Left renal pelvis (tissue), 4 donors: ENCODE data around the gene IFNG. TPM values are rescaled to one million over a fixed set of nuclear protein-coding genes. Genes with fewer than 3 reads are reported as not detected.

Experiments
- DNase-seq, 4 donors: peaks; one replicate each; pipeline ENCODE4 v3.0.0-alpha.2; 2013; ENCODE audit warnings: low read depth in 4 of 4, low spot score in 3 of 4
- polyA plus RNA-seq, 4 donors: library from polyadenylated mRNA; unstranded; fragments of 120-200 nt; gene quantifications; one replicate each; pipeline ENCODE4 v1.2.1, GENCODE V29; 2013; ENCODE audit not compliant: insufficient read length in 4 of 4

IFNG gene
- polyA plus RNA-seq, 4 donors = 0.15 TPM; not detected in 3

DNA sequence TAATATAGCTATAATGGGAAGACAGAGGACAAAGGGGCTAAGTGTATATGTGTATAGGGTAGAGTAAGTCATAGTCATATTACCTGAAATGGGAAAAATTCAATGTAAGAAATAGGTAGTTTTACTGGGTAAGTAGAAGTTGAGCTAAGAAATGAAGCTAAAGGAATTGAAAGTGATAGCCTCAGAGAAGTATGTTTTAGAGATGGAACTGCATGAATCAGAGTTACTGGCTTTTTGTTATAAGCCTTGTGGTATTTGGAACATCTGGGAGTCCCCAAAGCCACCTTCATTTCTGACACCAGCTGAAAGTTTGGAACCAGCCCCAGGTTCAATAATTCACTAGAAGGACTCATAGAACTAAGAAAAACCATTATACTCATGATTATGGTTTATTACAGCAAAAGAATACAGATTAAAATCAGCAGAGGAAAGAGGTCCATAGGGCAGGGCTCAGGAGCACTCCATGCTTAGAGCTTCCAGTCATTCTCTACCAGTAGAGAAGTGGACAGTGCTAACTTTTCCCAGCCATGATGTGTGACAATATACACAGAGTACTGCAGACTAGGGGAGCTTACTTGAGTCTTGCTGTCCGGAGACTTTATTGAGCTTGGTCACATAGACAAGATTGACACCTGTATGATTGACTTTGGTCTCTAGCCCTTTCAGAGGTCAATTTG lies 9.8 kb upstream of the IFNG start:
- no peak for DNase-seq

DNA sequence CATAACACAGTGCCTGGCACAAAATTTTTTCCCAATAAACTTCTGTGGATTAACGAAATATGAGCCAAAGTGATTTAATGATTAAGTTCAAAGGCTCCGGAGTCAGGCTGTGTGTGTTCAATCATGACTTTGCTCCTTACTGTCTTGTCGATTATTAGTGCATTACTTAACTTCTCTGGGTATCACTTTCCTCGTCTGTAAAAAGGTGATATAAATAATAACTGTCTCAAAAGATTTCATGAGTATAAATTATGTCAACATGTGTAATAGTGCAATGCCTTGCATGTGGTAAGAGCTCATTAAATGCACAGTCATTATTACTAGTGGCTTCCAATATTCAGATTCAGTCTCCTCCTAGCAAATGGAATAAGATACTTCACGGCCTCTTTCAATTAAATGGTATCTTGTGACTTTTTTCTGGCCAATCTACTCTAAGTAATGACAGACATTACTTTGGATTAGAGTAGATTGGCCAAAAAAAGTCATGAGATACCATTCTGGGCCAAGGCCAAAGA lies 6.8 kb upstream of the IFNG start:
- DNase-seq = no peak

DNA sequence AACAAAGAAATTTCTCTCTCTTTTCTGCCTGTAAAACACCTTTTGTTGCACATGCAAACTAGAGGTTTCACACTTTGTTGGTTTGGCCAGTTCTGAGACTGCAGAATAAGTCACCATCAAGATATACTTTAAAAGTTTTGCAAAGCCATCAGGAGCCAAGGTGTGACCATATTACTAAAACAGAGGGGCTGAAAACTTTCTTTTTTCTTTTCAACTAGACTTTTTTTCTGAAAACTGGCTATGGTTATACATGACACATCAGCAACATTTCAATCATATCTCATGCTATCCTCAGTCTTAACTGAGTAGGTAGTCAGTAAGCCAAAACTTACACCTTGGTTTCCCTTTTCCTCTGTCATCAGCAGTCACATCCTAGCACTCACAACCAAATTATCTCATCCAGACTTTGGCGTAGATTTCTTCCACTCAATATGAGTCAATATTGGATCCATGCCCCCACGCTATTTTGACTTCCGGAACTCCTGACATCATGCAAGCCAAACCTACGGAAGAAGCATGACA lies 4.1 kb upstream of the IFNG start:
- DNase-seq = no peak

DNA sequence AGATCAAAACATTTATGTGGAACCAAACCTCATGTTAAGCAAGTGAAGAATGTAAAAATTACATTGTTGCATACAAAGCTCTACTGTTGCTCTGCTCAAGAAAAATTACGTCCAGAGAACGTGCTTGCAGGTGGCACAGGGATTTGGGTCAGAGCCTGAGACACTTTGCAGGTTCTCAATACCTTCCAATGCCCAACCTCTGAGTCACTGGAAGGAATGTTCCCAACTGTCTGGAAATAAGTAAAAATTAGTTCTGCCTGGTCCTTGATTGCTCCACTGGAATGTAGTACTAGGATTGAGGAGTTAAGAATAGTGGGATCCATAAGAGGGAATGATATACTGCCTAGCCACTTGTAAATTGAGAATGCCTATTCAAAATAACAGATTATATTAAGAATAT lies 2.8 kb upstream of the IFNG start:
- no peak for DNase-seq

DNA sequence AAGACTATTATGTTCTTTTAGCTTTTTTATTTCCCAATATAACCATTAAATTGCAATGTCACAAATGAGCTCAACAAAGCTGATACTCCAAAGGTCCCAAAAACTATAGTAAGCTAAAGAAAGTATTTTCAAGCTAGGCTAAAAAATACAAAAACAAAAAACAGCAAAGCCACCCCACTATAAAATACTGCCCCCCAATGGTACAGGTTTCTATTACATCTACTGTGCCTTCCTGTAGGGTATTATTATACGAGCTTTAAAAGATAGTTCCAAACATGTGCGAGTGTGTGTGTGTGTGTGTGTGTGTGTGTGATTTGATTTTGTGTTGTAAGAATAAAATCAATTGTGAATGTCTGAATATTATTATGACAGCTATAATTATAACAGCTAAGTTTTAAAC lies 1.1 kb downstream of the IFNG start:
- DNase-seq = no peak

DNA sequence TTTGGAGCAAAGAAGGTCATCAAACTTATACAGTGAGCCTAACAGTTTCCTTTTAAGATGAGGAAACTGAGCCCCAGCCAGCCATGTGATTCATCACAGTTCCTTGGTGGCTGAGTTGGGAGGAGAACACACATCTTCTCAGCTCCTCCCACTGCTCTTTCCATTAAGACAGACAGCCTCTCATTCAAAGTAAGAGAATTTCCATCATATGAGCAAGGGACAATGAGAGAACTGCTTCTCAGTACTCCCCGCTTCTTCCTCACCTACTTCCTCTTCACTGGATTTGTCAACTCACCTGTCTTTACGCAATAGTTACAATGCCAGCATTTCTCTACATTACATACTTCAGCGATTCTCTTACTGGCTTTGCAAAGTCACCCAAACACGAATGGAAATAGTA lies 2.2 kb downstream of the IFNG start:
- DNase-seq = no peak

DNA sequence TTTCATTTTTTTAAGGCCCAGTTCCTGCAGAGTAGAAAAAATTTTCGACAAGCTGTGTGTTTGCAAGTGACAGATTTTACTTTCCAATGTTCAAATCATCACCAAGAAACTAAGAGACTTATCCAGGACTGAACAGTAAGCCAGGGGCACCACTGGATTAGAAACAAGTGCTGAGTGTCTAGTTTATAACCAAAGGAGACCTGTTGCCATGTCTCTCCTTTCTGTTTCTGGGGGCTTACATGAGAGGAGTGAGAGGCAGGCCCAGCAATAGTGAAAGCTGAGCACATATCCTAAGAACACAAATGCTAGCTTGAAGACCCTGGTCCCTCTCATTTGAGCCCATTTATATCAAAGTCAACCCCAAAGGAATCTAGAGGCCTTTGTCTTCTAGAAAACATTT lies 2.9 kb downstream of the IFNG start:
- no peak for DNase-seq

DNA sequence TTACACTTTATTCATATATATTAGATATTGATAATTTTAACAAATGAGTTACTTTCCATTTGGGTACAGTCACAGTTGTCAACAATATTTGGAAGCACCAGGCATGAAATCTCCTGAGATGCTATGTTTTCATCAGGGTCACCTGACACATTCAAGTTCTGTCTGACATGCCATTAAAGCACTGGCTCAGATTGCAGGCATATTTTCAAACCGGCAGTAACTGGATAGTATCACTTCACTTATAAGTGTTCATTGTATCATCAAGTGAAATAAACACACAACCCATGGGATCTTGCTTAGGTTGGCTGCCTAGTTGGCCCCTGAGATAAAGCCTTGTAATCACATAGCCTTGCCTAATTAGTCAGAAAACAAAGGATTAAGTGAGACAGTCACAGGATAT lies 4.8 kb downstream of the IFNG start:
- DNase-seq = no peak

DNA sequence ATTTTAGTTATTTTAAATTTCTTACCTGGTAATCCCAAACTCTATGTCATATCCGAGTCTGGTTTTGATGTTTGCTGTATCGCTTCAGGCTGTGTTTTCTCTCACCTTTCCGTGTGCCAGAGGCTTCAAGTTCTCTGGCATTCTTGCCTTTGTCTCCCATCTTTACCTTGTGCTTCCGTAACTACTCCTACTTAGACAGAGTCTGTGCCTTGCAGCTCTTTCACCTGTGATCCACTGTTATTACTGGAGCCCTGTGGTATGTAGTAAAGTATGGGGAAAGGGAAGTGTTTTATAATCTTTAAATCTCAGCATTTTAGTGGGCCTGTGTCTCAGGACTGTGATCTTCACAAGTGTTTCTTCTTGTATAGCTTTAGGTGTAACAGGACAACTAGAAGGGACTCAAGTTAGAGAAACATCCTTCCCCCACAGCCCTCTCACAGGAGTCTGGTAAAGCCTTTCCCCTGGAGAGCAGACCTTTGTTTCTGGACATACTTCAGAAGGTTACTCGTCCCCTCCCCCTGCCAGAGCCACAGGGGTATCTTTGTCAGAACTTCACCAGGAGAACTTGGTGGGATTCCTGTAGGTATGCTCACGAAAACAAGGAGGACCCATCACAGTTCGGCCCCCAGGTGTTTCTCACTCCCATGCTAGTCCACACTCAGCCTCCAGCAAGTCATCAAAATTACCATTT lies 11.1 kb downstream of the IFNG start:
- DNase-seq = no peak

DNA sequence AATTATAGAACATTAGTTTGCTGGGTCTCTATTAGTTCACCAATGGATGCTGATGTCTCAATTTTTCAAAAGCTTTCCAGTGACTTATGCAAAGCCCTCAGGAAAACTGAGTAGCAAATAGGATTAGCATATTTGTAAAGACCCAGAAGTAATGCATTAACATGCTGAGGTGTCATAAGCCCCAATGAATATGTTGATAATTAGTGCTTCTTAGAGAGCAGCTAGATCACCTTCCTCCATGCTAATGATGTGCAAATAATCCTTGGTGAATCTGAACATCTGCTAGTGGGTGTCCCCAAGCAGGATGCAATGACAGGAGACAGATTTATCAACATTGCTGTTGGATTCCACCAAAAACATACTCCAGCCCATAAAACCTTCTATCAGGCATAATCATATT lies 19.0 kb downstream of the IFNG start:
- no peak for DNase-seq

DNA sequence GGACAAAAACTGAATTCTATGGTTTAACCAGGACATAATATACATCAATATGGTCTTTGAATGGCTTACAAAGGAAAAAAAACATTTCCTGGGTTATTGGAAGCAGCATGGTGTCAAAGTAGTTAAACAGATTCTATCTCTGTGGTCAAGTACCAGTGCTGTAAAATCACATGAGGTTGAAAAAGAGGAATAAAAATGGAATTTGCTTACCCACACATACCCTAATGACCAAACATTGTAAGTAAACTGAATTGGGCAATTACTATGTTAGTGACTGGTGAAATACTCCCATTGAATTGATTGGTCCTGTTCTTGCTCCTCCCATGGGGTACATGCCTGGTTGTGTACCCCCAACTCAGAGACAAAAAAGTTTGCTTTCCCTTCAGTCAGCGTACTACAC lies 19.6 kb downstream of the IFNG start:
- no peak for DNase-seq

DNA sequence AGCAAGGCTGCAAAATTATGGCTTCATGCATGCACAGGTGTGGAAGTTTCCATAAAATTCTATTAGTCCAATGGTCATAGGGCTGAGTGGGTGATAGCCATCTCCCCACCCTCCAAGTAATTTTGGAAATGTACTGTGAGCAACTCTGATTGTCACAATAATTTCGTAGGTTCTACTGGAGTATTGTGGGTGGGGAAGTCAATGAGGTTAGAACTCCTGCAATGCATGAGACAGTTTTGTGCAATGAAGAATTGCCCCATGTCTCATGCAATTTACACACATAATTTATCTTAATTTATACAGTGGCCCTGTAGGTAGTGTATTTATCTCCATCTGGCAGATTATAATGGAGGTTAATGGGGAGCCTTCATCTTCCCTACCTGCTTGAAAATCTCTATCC lies 20.5 kb downstream of the IFNG start:
- no peak for DNase-seq

DNA sequence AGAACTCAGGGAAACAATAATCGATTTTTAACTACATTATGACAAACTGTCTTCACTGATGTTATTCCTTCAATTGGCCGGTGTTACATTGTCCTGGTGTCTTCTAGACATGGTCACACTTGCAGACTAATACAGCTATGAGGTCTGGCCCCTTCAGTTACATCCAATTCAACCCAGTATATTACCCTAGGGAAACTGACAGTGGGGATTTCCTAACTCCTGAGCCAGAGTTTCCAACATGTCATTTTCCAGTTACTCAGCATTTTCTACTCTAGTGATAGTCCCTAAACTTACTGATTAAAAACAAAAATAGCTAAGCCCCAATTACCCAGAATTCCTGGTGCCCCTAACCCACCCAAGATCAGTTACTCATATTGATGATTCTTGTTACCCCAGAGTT lies 21.1 kb downstream of the IFNG start:
- DNase-seq = no peak

DNA sequence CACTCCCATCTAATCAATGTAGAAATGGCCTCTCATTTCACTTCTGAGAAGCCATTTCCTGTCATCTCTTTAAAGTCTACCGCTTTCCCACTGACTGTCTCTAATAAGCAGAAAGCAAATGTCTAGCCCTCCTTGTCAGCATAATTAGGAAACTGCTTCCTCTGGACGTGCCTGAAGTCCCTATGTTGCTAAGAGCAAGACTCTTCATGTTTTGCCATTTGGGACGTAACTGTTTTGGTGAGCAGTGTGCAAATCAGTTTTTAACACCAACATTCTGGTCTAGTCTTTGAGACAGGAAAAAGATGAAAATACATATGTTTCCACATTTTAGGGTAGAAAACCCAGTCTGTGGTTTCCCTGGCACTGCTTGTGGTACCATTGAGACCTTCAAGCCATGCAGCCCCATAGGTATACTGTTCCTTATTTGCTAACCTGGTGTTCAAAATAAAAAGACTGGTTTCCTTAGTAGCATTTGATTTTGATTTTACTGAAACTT lies 22.2 kb downstream of the IFNG start:
- no peak for DNase-seq

DNA sequence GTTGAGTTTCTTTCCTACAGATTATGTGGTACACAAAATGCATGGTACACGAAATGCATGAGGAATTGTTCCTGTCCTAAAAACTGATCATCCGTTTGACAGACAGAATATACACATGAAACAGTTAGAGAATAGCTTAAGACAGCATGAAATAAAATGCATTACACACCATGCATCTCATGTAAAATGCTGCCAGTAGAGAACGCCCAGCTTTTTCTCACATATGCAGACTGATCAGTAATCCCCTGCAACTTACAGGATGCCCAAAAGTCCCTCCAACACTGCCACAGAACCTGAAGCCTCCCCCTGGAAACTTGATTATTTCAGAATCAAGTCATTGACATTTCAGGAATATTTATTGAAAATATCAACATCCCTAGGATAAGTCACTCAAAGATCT lies 24.0 kb downstream of the IFNG start:
- DNase-seq = no peak

DNA sequence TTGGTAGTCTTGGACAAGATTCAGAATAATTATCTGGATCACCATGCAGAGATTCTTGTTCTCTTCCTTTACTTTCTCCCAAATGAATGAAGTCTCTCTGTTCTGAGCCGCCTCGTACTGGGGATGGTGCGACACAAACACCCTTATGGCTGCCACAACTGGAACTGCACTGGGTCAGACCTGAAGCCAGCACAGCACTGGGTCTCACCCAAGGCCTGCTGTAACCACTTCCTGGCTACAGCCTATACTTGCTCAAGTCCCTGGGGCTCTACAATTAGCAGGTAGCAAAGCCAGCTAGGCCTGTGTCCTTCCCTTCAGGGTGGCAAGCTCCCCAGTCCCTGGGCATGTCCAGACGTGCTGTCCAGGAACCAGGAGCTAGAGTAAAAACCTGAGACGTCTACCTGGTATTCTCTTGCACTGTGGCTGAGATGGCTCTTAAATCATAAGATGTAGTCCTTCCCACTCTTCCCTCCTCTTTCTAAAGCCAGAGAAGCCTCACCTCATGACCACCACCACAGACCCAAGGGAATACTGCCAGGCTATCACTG lies 27.6 kb downstream of the IFNG start:
- no peak for DNase-seq

DNA sequence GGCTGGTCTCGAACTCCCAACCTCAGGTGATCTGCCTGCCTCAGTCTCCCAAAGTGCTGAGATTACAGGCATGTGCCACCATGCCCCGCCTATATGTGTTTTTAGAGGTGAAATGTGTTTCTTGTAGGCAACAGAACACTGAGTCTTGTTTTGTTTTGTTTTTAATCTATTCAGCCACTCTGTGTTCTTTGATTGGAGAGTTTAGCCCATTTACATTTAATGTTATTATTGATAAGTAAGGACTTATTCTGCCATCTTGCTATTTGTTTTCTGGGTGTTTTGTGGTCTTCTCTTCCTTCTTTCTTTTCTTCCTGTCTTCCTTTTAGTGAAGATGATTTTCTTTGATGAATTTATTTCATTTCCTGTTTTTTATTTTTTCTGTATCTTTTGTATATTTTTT lies 29.6 kb downstream of the IFNG start:
- no peak for DNase-seq

DNA sequence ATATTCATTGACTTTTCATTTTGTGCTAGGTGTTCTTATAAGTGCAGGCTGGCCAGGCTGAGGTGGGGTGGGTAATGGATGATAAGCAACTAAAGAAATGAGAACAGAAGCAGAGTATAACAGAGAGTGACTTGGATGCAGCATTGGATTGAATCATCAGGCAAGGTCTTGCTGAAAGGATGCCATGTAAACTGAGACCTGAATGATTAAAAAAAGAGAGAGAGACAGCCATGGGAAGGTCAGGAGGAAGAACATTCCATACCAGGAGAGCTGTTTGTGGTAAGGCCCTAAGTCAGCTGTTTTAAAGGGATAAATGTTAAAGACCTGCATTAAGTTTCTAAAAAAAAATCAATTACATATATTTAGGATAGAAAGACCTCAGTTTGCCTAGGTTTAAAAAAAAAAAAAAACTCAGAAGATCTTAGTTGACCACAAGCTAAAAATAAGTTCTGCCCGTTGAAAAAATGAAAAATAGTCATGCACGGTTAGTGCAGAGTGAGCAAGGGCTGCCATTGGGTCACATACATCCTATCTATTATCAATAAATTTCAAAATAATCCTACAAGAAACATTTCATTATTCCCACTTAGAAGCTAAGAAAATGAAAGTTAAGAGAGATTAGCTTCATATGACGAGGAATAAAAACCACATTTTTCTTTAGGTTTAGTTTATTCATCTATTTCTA lies 37.2 kb downstream of the IFNG start:
- no peak for DNase-seq

DNA sequence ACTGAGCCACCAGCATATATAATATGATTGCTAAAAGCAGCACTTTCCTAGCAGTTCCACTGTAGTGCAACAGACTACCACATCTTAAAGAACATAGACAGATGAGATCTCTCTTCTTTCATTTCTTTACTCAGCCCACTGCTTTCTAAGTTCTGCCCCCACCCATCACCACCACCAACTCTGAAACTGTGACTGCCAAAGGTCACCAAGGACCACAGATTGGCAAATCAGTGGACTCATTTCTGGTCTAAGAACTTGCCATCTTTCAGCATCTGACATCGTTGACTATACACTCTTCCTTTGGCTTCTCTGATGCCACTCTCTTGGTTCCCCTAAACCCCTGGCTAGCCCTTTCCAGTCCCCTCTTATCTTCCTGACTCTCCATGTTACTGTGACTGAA lies 38.4 kb downstream of the IFNG start:
- no peak for DNase-seq

DNA sequence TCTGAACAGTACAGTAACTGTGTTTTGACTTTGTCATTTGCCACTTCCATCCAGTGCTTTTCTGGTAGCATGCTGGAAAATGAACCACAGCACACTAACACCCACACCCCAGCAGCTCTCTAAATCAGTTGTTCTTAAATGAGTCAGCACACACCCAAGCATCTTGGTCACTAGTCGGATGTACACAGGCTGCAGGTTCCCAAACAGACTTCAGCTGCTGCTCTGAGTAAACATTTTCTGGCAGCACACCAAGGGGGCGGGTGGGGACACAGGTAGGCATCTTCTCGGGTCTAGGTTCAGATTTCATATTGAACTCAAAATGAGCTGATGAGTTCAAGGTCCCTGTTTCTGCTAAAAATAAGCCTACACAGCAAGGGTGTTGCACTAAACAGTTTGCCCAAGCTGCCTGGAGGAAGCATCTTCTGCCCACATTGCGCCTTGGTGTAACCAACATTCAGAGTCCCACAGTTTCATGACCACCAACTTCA lies 39.8 kb downstream of the IFNG start:
- no peak for DNase-seq

DNA sequence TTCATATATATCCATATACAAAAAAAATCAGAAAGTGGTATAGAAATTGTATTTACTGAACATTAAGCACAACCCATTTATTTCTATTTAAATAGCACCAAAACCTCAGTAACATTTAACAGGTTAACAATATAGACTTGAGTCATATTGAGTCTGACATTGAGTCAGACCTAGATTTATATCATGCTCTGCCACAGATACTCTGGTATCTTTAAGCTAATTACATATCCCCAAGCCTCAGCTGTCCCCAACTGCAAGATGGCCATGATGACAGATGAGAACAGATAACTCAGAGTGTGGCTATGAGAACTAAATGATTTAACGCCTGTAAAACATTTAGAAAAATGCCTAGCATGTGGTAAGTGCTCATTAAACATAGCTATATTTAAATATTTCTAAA lies 40.3 kb downstream of the IFNG start:
- DNase-seq = no peak
